Measurements from ENCODE around the gene LTA4H. TPM values are rescaled to one million over a fixed set of nuclear protein-coding genes. Genes with fewer than 3 reads are reported as not detected.
A peak's percentile ranks its signal among the peaks of the same experiment; 100 is the strongest.

The LTA4H gene
- total and polyA plus RNA-seq, 8 donors: 20.0 to 57.1 (median 31.0) TPM

GRCh38 chr12:96029826-96030225 lies 5.6 kb downstream of the LTA4H start:
- Histone ChIP-seq H3K36me3 (peaks cover 0 to 10% (median 4%) of the 10 kb centered on the region in 3 donors), H3K27me3 (no peaks in the 10 kb centered on the region), H3K4me1 (peaks cover 5 to 20% (median 14%) of the 10 kb centered on the region in 3 donors), H3K9me3 (no peaks in the 10 kb centered on the region), H3K27ac (no peak overlapping the region), H3K4me3 (no peak overlapping the region)
- DNase-seq (no peak), FAIRE-seq (no peak), ATAC-seq (no peak)
- intact Hi-C loops (cut with DNase I): no loop called here
- 86 to 91% methylated on average over 2 of the region's 2 CpGs for WGBS, 2 donors
- TF ChIP-seq, protein P1, sequence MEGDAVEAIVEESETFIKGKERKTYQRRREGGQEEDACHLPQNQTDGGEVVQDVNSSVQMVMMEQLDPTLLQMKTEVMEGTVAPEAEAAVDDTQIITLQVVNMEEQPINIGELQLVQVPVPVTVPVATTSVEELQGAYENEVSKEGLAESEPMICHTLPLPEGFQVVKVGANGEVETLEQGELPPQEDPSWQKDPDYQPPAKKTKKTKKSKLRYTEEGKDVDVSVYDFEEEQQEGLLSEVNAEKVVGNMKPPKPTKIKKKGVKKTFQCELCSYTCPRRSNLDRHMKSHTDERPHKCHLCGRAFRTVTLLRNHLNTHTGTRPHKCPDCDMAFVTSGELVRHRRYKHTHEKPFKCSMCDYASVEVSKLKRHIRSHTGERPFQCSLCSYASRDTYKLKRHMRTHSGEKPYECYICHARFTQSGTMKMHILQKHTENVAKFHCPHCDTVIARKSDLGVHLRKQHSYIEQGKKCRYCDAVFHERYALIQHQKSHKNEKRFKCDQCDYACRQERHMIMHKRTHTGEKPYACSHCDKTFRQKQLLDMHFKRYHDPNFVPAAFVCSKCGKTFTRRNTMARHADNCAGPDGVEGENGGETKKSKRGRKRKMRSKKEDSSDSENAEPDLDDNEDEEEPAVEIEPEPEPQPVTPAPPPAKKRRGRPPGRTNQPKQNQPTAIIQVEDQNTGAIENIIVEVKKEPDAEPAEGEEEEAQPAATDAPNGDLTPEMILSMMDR (IDR thresholded peaks at IDR 0.05): no peak

- Histone ChIP-seq H3K9me3 (no peaks in the 10 kb centered on the region), H3K4me3 (no peak overlapping the region), H3K36me3 (peaks cover 4 to 10% (median 5%) of the 10 kb centered on the region in 3 donors), H3K27me3 (no peaks in the 10 kb centered on the region), H3K4me1 (peaks cover 5 to 13% (median 7%) of the 10 kb centered on the region in 3 donors), H3K27ac (no peak overlapping the region)
- intact Hi-C loops (cut with DNase I): no loop called here
- ATAC-seq: no peak
- 56 to 68% methylated on average over 1 of the region's 1 CpG for WGBS, 2 donors
- TF ChIP-seq, protein P1 (IDR thresholded peaks at IDR 0.05): no peak
- no peak for FAIRE-seq
- DNase-seq: no peak
Observed at GRCh38 chr12:96028538-96028937, 6.8 kb downstream of the LTA4H start.

GRCh38 chr12:96026331-96026730 lies 9.1 kb downstream of the LTA4H start:
- TF ChIP-seq, protein P1 (IDR thresholded peaks at IDR 0.05): no peak
- H3K27me3 ChIP-seq: no peaks in the 10 kb centered on the region
- no peak for FAIRE-seq
- H3K36me3 ChIP-seq: peaks cover 4 to 10% (median 6%) of the 10 kb centered on the region in 3 donors
- DNase-seq: no peak
- no peak overlapping the region for H3K4me3 ChIP-seq
- 80 to 93% methylated on average over 1 of the region's 1 CpG for WGBS, 2 donors
- H3K9me3 ChIP-seq: no peaks in the 10 kb centered on the region
- no peak for ATAC-seq
- intact Hi-C loops (cut with DNase I): no loop called here
- no peak overlapping the region for H3K27ac ChIP-seq
- H3K4me1 ChIP-seq: no peaks in the 10 kb centered on the region

DNA sequence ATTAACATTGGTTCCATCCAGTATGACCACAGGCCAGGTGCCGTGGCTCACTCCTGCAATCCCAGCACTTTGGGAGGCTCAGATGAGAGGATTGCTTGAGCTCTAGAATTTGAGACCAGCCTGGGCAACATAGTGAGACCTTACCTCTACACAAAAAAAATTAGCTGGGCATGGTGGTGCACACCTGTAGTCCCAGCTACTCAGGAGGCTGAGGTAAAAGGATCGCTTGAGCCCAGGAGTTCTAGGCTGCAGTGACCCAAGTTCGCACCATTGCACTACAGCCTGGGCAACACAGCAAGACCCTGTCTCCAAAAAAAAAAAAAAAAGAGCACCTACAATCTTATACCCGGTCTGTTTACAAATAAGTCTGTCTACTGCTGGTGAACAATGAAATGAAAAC lies 9.9 kb downstream of the LTA4H start:
- ATAC-seq (no peak), FAIRE-seq (no peak), DNase-seq (no peak)
- Histone ChIP-seq H3K27ac (no peak overlapping the region), H3K36me3 (peaks cover 4 to 10% (median 6%) of the 10 kb centered on the region in 3 donors), H3K9me3 (no peaks in the 10 kb centered on the region), H3K4me3 (no peak overlapping the region), H3K4me1 (no peaks in the 10 kb centered on the region), H3K27me3 (no peaks in the 10 kb centered on the region)
- WGBS, 2 donors: 99% methylated on average over 4 of the region's 4 CpGs
- intact Hi-C loops (cut with DNase I): no loop called here
- TF ChIP-seq, protein P1 (IDR thresholded peaks at IDR 0.05): no peak

- TF ChIP-seq, protein P1 (IDR thresholded peaks at IDR 0.05): no peak
- intact Hi-C loops (cut with DNase I): no loop called here
- FAIRE-seq (no peak), ATAC-seq (peak in 1 of 4 donors; percentile 44), DNase-seq (no peak)
- 82 to 89% methylated on average over 3 of the region's 3 CpGs for WGBS, 2 donors
- Histone ChIP-seq H3K4me3 (no peak overlapping the region), H3K36me3 (peaks cover 3 to 20% (median 4%) of the 10 kb centered on the region in 3 donors), H3K4me1 (no peaks in the 10 kb centered on the region), H3K9me3 (no peaks in the 10 kb centered on the region), H3K27ac (no peak overlapping the region), H3K27me3 (no peaks in the 10 kb centered on the region)
Observed at GRCh38 chr12:96020314-96021003, 14.9 kb downstream of the LTA4H start.

Data from pancreas (tissue), 10 donors.